Suprapubic skin (tissue), 4 donors: Measurements from ENCODE around the gene TOM1L2. TPM values are rescaled to one million over a fixed set of nuclear protein-coding genes. Genes with fewer than 3 reads are reported as not detected.

Experiments used
- DNase-seq, 2 donors: peaks; one replicate each; pipeline ENCODE4 v3.0.0-alpha.2; 2019; ENCODE audit warnings: low spot score in 2 of 2
- H3K27ac ChIP-seq: fragments of 200-600 bp; sonication (generic); one replicate; pipeline ENCODE4 v1.5.1; 2019
- H3K27me3 ChIP-seq: fragments of 200-600 bp; sonication (generic); one replicate; pipeline ENCODE4 v1.5.1; 2019
- H3K36me3 ChIP-seq: fragments of 200-600 bp; sonication (generic); one replicate; pipeline ENCODE4 v1.5.1; 2019
- H3K4me1 ChIP-seq: fragments of 200-600 bp; sonication (generic); one replicate; pipeline ENCODE4 v1.5.1; 2019
- H3K4me3 ChIP-seq: fragments of 200-600 bp; sonication (generic); one replicate; pipeline ENCODE4 v1.5.1; 2019; ENCODE audit warnings: mild to moderate bottlenecking
- H3K9me3 ChIP-seq: fragments of 200-600 bp; sonication (generic); one replicate; pipeline ENCODE4 v1.5.1; 2019
- CTCF ChIP-seq, 2 donors: fragments of 200-600 bp in 1 of 2; fragments of 450-650 bp in 1 of 2; sonication (generic) in 1 of 2; IDR thresholded peaks; one replicate each; pipeline ENCODE4 v1.5.1; 2016 to 2019; ENCODE audit warnings: antibody characterized with exemption in 2 of 2, mild to moderate bottlenecking in 1 of 2, moderate library complexity in 1 of 2
- EP300 ChIP-seq: sonication (generic); formaldehyde crosslinking; IDR thresholded peaks from one replicate; pipeline ENCODE4 v1.6.1; 2017; ENCODE audit warnings: antibody characterized with exemption
- POLR2A ChIP-seq, 2 donors: fragments of 450-650 bp; IDR thresholded peaks; one replicate each; pipeline ENCODE4 v1.6.1; 2017; ENCODE audit warnings: antibody characterized with exemption in 2 of 2, mild to moderate bottlenecking in 2 of 2, moderate library complexity in 2 of 2
- POLR2AphosphoS5 ChIP-seq, 3 donors: sonication (generic); formaldehyde crosslinking; IDR thresholded peaks; one replicate each; pipeline ENCODE4 v1.6.1; 2017; ENCODE audit warnings: antibody characterized with exemption in 3 of 3
- WGBS: methylation state at CpG from one replicate; pipeline ENCODE4 v1.1.5; 2018; 5-methylcytosine and 5-hydroxymethylcytosine counted together
- total RNA-seq, 4 donors: library from RNA; depleted of rRNA; stranded (reverse); fragments of >200 nt; gene quantifications; one replicate each; pipeline ENCODE4 v1.1.0, GENCODE V29; 2016

The TOM1L2 gene
- total RNA-seq, 4 donors from 2014 or later, result 128 to 259 (median 162) TPM

GRCh38 chr17:17812211-17813054, 159.8 kb downstream of the TOM1L2 start:
- Histone ChIP-seq H3K4me3 (no peak overlapping the region), H3K27me3 (no peaks in the 10 kb centered on the region), H3K9me3 (no peaks in the 10 kb centered on the region), H3K4me1 (peaks cover 70% of the 10 kb centered on the region), H3K36me3 (peaks cover 31% of the 10 kb centered on the region), H3K27ac (peak overlapping the region; percentile 43)
- DNase-seq, result peak in 1 of 2 donors; percentile 85
- 20% methylated on average over 11 of the region's 59 CpGs for WGBS
- TF ChIP-seq EP300 (no peak), POLR2AphosphoS5 (IDR thresholded peaks at IDR 0.05) (peak in 1 of 3 donors; percentile 32), CTCF (IDR thresholded peaks at IDR 0.05) (peak; percentile 99), POLR2A (IDR thresholded peaks at IDR 0.05) (no peak)

- 43% methylated on average over 15 of the region's 15 CpGs for WGBS
- H3K27ac ChIP-seq, result peak overlapping the region; percentile 43
- peaks cover 22% of the 10 kb centered on the region for H3K36me3 ChIP-seq
- H3K27me3 ChIP-seq, result no peaks in the 10 kb centered on the region
- peaks cover 72% of the 10 kb centered on the region for H3K4me1 ChIP-seq
- TF ChIP-seq EP300, result no peak
- no peak for TF ChIP-seq POLR2AphosphoS5 (IDR thresholded peaks at IDR 0.05)
- TF ChIP-seq POLR2A (IDR thresholded peaks at IDR 0.05), result no peak
- TF ChIP-seq CTCF (IDR thresholded peaks at IDR 0.05), result no peak
- H3K9me3 ChIP-seq, result no peaks in the 10 kb centered on the region
- DNase-seq, result no peak
- H3K4me3 ChIP-seq, result no peak overlapping the region
Measured at GRCh38 chr17:17811381-17812210, 160.6 kb downstream of the TOM1L2 start.

GRCh38 chr17:17810895-17811248, 161.3 kb downstream of the TOM1L2 start:
- H3K36me3 ChIP-seq, result peaks cover 17% of the 10 kb centered on the region
- H3K4me3 ChIP-seq, result peak overlapping the region; percentile 41
- DNase-seq, result no peak
- 84% methylated on average over 27 of the region's 27 CpGs for WGBS
- no peaks in the 10 kb centered on the region for H3K9me3 ChIP-seq
- H3K4me1 ChIP-seq, result peaks cover 68% of the 10 kb centered on the region
- peak overlapping the region; percentile 55 for H3K27ac ChIP-seq
- no peaks in the 10 kb centered on the region for H3K27me3 ChIP-seq
- no peak for TF ChIP-seq EP300
- TF ChIP-seq POLR2AphosphoS5 (IDR thresholded peaks at IDR 0.05), result no peak
- TF ChIP-seq CTCF (IDR thresholded peaks at IDR 0.05), result no peak
- TF ChIP-seq POLR2A (IDR thresholded peaks at IDR 0.05), result no peak

- peaks cover 69% of the 10 kb centered on the region for H3K4me1 ChIP-seq
- H3K9me3 ChIP-seq, result no peaks in the 10 kb centered on the region
- peak overlapping the region; percentile 41 for H3K4me3 ChIP-seq
- no peak for DNase-seq
- peak overlapping the region; percentile 55 for H3K27ac ChIP-seq
- no peaks in the 10 kb centered on the region for H3K27me3 ChIP-seq
- TF ChIP-seq EP300, result no peak
- no peak for TF ChIP-seq POLR2AphosphoS5 (IDR thresholded peaks at IDR 0.05)
- no peak for TF ChIP-seq POLR2A (IDR thresholded peaks at IDR 0.05)
- no peak for TF ChIP-seq CTCF (IDR thresholded peaks at IDR 0.05)
- peaks cover 17% of the 10 kb centered on the region for H3K36me3 ChIP-seq
- WGBS, result 56% methylated on average over 25 of the region's 68 CpGs
Measured at GRCh38 chr17:17810084-17810894, 161.9 kb downstream of the TOM1L2 start.
